ENCODE data around the gene ASAH2B.
"Not testable (repeated sequence)": the region's sequence is repeated elsewhere in the genome, so short reads cannot be mapped to it uniquely, and the experiment has no call there.

ASAH2B gene

DNA sequence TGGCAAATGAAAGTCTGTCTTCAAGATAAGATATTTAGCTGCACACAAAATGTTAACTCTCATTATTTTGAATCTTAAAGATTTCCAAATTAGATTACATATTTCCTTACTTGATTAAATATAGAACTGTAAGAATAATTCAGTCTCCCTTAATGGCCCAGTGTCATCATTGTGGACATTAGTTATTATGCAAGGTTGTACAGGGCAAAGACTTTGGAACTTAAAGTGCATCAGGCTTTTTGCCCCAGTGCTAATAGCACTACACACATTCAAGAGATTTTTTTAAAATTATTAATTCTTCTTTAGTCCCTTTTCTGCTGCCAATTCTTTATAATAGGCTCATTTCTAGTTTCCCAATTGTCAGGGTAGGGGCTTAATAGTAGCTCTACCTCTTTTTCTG is 42.3 kb downstream of the ASAH2B start:
- DNase-seq; H3K23ac ChIP-seq (ENCODE audit: low read length in 2 of 2): not testable (repeated sequence)

GRCh38 chr10:50787962-50788361 is 48.2 kb downstream of the ASAH2B start:
- not testable (repeated sequence) for H2BK15ac ChIP-seq (ENCODE audit: low read depth, poor library complexity, severe bottlenecking); H2BK120ac ChIP-seq (ENCODE audit: low read depth, low read length); H3K4me1 ChIP-seq (ENCODE audit: control insufficient read depth, insufficient read depth, low read depth, low read length); DNase-seq; H2AK5ac ChIP-seq (ENCODE audit: low read length, severe bottlenecking); H3K4ac ChIP-seq (ENCODE audit: low read depth in 1 of 2, low read length in 2 of 2); H3K23ac ChIP-seq (ENCODE audit: low read length in 2 of 2); H4K8ac ChIP-seq (ENCODE audit: low read length); H3K9ac ChIP-seq (ENCODE audit: low read length); H4K91ac ChIP-seq (ENCODE audit: low read length); H3K79me1 ChIP-seq (replicated peaks; ENCODE audit: low read length, poor library complexity, severe bottlenecking); H3K27me3 ChIP-seq (ENCODE audit: control insufficient read depth in 1 of 2, insufficient read depth in 1 of 2, low read length in 2 of 2); H2BK5ac ChIP-seq (ENCODE audit: low read depth, low read length, poor library complexity, severe bottlenecking); H3K14ac ChIP-seq (ENCODE audit: low read length in 2 of 2); H3K18ac ChIP-seq (ENCODE audit: low read depth in 1 of 2, low read length in 2 of 2); H3K4me3 ChIP-seq (ENCODE audit: insufficient read depth in 1 of 2, low read depth in 1 of 2, low read length in 2 of 2); H2AFZ ChIP-seq (ENCODE audit: low read depth, low read length); H2BK12ac ChIP-seq (ENCODE audit: low read length in 2 of 2); H3K27ac ChIP-seq (ENCODE audit: low read length, poor library complexity, severe bottlenecking); H3K4me2 ChIP-seq (ENCODE audit: low read length, poor library complexity, severe bottlenecking); H3K36me3 ChIP-seq (ENCODE audit: control insufficient read depth in 1 of 2, insufficient read depth in 2 of 2, low read depth in 1 of 2, low read length in 2 of 2); H3K9me3 ChIP-seq (ENCODE audit: control insufficient read depth, low read length)
- WGBS, result 19% methylated on average over 5 of the region's 5 CpGs

More for the DNA sequence above, 42.3 kb downstream of the ASAH2B start:
- H3K9ac ChIP-seq (ENCODE audit: low read length); H3K27ac ChIP-seq (ENCODE audit: low read length, poor library complexity, severe bottlenecking); H3K18ac ChIP-seq (ENCODE audit: low read depth in 1 of 2, low read length in 2 of 2); H3K4me2 ChIP-seq (ENCODE audit: low read length, poor library complexity, severe bottlenecking); H3K9me3 ChIP-seq (ENCODE audit: control insufficient read depth, low read length); H3K79me1 ChIP-seq (replicated peaks; ENCODE audit: low read length, poor library complexity, severe bottlenecking); H4K91ac ChIP-seq (ENCODE audit: low read length); H2AK5ac ChIP-seq (ENCODE audit: low read length, severe bottlenecking); H3K4ac ChIP-seq (ENCODE audit: low read depth in 1 of 2, low read length in 2 of 2); H3K4me3 ChIP-seq (ENCODE audit: insufficient read depth in 1 of 2, low read depth in 1 of 2, low read length in 2 of 2); H2BK5ac ChIP-seq (ENCODE audit: low read depth, low read length, poor library complexity, severe bottlenecking); H3K14ac ChIP-seq (ENCODE audit: low read length in 2 of 2); H3K4me1 ChIP-seq (ENCODE audit: control insufficient read depth, insufficient read depth, low read depth, low read length); H2BK120ac ChIP-seq (ENCODE audit: low read depth, low read length); H3K27me3 ChIP-seq (ENCODE audit: control insufficient read depth in 1 of 2, insufficient read depth in 1 of 2, low read length in 2 of 2); H2BK12ac ChIP-seq (ENCODE audit: low read length in 2 of 2); H2AFZ ChIP-seq (ENCODE audit: low read depth, low read length); H3K36me3 ChIP-seq (ENCODE audit: control insufficient read depth in 1 of 2, insufficient read depth in 2 of 2, low read depth in 1 of 2, low read length in 2 of 2); H4K8ac ChIP-seq (ENCODE audit: low read length); H2BK15ac ChIP-seq (ENCODE audit: low read depth, poor library complexity, severe bottlenecking): not testable (repeated sequence)

- Histone ChIP-seq H3K36me3 (ENCODE audit: control insufficient read depth in 1 of 2, insufficient read depth in 2 of 2, low read depth in 1 of 2, low read length in 2 of 2) (no peaks in the 10 kb centered on the region), H3K79me1 (replicated peaks; ENCODE audit: low read length, poor library complexity, severe bottlenecking) (no peaks in the 10 kb centered on the region), H3K14ac (ENCODE audit: low read length in 2 of 2) (no peak overlapping the region), H2AFZ (ENCODE audit: low read depth, low read length) (no peak overlapping the region), H3K23ac (ENCODE audit: low read length in 2 of 2) (no peak overlapping the region), H3K9ac (ENCODE audit: low read length) (no peak overlapping the region), H3K27me3 (ENCODE audit: control insufficient read depth in 1 of 2, insufficient read depth in 1 of 2, low read length in 2 of 2) (no peaks in the 10 kb centered on the region), H3K18ac (ENCODE audit: low read depth in 1 of 2, low read length in 2 of 2) (no peak overlapping the region), H2BK12ac (ENCODE audit: low read length in 2 of 2) (no peak overlapping the region), H2BK120ac (ENCODE audit: low read depth, low read length) (no peak overlapping the region), H2BK15ac (ENCODE audit: low read depth, poor library complexity, severe bottlenecking) (no peak overlapping the region), H2BK5ac (ENCODE audit: low read depth, low read length, poor library complexity, severe bottlenecking) (no peak overlapping the region), H4K8ac (ENCODE audit: low read length) (no peak overlapping the region), H2AK5ac (ENCODE audit: low read length, severe bottlenecking) (no peak overlapping the region), H4K91ac (ENCODE audit: low read length) (no peak overlapping the region), H3K4me1 (ENCODE audit: control insufficient read depth, insufficient read depth, low read depth, low read length) (no peaks in the 10 kb centered on the region), H3K4me2 (ENCODE audit: low read length, poor library complexity, severe bottlenecking) (no peak overlapping the region), H3K9me3 (ENCODE audit: control insufficient read depth, low read length) (no peaks in the 10 kb centered on the region), H3K4me3 (ENCODE audit: insufficient read depth in 1 of 2, low read depth in 1 of 2, low read length in 2 of 2) (no peak overlapping the region), H3K4ac (ENCODE audit: low read depth in 1 of 2, low read length in 2 of 2) (no peak overlapping the region), H3K27ac (ENCODE audit: low read length, poor library complexity, severe bottlenecking) (no peak overlapping the region)
- no CpG with 5 or more reads among the region's 1 CpG for WGBS
- DNase-seq, result peak; percentile 39
Measured at GRCh38 chr10:50788951-50789945, 49.5 kb downstream of the ASAH2B start.

DNA sequence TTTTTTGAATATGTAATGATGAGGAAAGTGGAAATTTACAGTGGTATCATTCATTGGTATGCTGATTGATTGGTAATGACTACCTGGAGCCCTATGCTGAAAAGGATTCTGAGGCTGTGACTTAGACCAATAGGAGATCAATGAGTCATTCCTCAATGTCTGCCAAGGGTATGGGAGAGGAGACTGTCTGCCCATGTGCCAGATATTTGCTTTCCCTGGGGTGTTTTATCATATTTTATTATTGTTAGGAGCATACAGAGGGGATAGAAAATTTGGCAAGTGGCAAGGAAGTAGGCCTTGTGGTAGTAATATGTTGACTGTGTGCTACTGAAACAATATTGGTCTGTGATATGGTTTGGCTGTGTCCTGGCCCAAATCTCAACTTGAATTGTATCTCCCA is 54.8 kb downstream of the ASAH2B start:
- H3K9ac ChIP-seq (ENCODE audit: low read length), result no peak overlapping the region

More for the DNA sequence above, 54.8 kb downstream of the ASAH2B start:
- Histone ChIP-seq H3K4me1 (ENCODE audit: control insufficient read depth, insufficient read depth, low read depth, low read length) (no peaks in the 10 kb centered on the region), H3K4me2 (ENCODE audit: low read length, poor library complexity, severe bottlenecking) (no peak overlapping the region), H3K79me1 (replicated peaks; ENCODE audit: low read length, poor library complexity, severe bottlenecking) (no peaks in the 10 kb centered on the region), H3K4me3 (ENCODE audit: insufficient read depth in 1 of 2, low read depth in 1 of 2, low read length in 2 of 2) (no peak overlapping the region), H3K4ac (ENCODE audit: low read depth in 1 of 2, low read length in 2 of 2) (no peak overlapping the region), H3K36me3 (ENCODE audit: control insufficient read depth in 1 of 2, insufficient read depth in 2 of 2, low read depth in 1 of 2, low read length in 2 of 2) (no peaks in the 10 kb centered on the region), H3K9me3 (ENCODE audit: control insufficient read depth, low read length) (no peaks in the 10 kb centered on the region), H2BK15ac (ENCODE audit: low read depth, poor library complexity, severe bottlenecking) (no peak overlapping the region), H2AFZ (ENCODE audit: low read depth, low read length) (no peak overlapping the region), H4K8ac (ENCODE audit: low read length) (no peak overlapping the region), H3K14ac (ENCODE audit: low read length in 2 of 2) (no peak overlapping the region), H2BK5ac (ENCODE audit: low read depth, low read length, poor library complexity, severe bottlenecking) (no peak overlapping the region), H2AK5ac (ENCODE audit: low read length, severe bottlenecking) (no peak overlapping the region), H3K27ac (ENCODE audit: low read length, poor library complexity, severe bottlenecking) (no peak overlapping the region), H2BK12ac (ENCODE audit: low read length in 2 of 2) (no peak overlapping the region), H2BK120ac (ENCODE audit: low read depth, low read length) (no peak overlapping the region), H4K91ac (ENCODE audit: low read length) (no peak overlapping the region), H3K18ac (ENCODE audit: low read depth in 1 of 2, low read length in 2 of 2) (no peak overlapping the region), H3K27me3 (ENCODE audit: control insufficient read depth in 1 of 2, insufficient read depth in 1 of 2, low read length in 2 of 2) (peaks cover 2 to 8% of the 10 kb centered on the region in 2 experiments), H3K23ac (ENCODE audit: low read length in 2 of 2) (no peak overlapping the region)
- DNase-seq, result no peak
